ENCODE data around the gene NUP98. TPM values are rescaled to one million over a fixed set of nuclear protein-coding genes. Genes with fewer than 3 reads are reported as not detected.
"Not testable (repeated sequence)": the region's sequence is repeated elsewhere in the genome, so short reads cannot be mapped to it uniquely, and the experiment has no call there.

Gene NUP98
- polyA plus RNA-seq, 12 donors: 36.0 to 64.0 (median 40.9) TPM; not detected in 1

DNA sequence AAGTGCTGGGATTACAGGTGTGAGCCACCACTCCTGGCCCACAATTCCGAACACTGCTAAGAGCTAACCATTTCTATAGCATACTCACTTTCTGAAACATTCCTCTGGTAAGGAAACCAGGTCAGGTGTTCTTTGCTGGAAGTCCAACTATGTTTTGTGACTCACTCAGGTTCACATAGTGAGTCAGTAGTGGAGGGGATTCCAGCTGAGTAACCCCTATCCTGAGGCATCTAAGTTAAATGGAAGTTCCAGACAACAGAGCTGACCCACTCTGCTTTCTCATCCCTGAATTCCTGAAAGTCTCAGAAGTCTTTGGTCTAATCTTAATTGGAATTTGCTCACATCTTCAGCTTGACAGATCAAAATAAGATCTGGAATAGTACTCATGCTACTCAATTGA, 123.2 kb downstream of the NUP98 start:
- no peak for DNase-seq

DNA sequence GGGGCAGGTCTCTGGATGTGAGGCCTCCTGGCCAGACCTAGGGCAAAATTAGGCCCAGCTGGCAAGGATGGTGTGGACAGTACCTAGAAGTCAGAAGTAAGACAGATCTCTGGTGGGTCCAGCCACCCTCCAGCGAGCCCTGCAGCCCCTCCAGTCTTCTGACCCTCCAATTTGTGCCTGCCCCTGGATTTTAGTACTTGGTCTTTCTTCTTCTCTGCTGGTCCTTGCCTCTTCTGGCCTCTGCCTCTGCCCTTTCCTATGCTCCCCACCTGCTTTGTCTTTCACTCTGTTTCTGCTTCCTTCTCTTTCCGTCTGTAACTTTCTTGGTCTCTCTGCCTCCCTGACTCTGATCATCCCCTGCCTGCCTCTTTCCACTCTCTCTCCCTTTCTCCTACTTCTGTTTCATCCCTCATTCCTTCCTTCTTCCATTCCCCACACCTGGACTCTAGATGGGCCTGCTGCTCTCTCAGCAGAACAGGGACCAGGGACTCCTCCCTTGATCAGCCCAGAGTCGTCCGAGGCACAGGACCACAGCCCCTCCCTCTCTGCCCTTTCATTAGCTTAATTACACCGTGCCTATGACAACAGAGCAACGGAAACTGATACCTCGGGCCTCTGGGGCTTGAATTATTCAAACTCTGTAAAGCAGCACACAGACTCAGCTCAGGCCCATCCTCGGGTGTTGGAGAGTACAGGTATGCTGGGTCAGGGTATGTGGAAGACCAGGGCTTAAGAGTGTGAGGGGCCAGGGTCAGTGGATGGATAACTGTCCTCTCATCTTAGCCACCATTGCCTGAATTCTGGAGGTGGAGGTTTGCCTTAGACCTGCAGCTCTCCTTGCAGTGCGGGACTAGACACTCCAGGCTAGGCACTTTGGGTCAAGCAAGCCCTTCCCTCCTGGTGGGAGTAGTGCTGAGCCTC, 125.8 kb downstream of the NUP98 start, which contains the start of gene CHRNA10:
Gene CHRNA10 (minus strand): TSS at position 51 of the 921 bp plus-strand sequence. CDS start 72 bp downstream, outside the sequence.
- DNase-seq: no peak

DNA sequence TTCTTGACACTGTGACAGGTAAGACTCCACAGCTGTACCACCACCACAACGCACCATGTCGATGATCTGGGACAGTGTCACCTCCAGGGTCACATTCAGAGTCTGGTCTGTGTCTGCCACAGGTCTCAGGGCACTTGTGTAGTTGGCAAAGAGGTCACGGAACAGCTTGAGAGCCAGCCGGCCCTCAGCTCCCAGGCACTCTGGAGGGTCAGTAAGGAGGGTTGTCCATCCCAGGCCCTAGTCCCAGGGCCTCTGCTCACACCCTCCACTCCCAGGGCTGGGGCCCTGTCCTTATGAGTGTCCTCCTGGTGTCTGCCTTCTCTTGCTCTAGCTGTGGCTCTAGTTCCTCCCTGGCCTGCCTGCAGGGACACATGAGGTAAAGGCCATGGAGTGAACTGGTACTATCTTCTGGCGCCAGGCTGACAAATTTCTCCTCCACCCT, 127.6 kb downstream of the NUP98 start:
- no peak for DNase-seq

DNA sequence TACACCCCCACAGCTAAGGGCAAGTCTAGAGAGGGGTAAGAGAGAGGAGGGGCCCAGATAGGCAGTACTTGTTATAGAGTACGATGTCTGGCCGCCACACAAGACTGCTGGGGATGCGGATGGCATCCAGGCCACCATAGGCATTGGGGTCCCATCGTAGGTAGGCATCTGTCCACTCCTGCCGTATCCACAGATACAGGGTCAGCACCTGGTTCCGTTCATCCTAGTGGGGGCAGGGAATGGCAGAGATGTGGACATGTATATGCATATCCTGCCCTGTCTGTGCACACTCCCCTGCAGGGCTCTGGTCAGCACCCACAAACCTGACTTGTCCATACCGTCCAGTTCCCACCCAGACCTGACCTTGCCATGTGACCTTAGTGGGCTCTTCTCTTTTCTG, 128.2 kb downstream of the NUP98 start:
- no peak for DNase-seq

DNA sequence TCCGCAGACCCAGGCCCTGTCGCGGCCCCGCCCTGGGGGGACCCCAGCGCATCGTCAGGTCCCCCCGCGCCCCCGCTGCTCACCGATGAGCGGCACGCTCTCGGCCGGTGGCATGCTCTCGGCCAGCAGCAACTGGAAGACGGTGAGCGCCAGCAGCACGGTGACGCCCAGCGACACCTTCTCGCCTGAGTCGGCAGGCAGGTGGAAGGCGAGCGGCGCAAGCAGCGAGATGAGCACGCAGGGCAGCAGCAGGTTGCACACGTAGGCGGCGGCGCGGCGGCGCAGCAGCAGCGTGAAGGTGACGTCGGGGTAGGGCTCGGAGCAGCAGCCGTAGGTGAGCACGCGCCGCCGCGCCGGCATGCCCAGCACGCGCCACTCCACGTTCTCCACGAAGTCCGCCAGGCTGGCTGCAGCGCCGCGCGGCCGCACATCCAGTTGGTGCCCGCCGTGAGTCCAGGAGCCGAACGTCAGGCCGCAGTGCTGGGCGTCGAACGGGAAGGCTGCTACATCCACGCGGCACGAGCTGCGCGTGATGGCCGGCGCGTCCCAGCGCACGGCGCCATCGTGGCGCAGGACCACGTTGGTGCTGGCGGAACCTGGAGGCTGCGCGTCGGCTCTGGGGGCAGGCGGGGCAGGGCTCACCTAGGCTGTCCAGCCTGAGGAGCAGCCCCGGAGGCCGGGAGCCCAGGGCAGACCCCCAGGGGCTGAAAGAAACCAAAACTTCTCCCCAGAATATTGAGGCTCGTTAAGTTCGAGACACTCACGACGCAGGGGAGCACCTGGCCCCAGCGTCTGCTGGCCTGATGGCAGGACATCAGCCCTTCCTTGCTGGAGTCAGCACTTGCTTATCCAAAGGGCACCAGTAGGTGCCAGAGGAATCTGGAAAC, 130.0 kb downstream of the NUP98 start:
- DNase-seq: no peak

DNA sequence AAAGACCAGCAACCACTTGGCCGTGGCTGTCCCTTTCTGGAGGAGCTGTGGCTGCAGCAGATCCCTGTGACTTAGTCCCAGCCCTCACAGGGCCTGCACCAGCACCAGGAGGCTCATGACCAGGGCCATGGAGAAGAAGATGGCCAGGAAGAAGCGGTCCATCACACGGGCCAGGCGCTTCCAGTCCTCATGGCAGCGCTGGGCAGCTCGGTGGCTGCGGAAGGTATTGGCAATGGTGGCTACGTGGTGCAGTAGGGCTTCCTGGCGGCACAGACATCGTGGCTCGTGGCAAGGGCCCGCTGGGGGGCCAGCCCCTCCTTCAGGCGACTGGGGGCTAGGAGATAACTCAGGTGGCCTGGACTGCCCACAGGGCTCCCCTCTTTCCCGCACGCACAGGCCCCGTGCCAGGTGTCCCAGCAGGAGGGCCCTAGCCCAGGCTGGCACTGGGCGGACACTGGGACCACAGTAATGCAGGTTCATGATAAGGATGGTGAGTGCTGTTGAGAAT, 131.3 kb downstream of the NUP98 start:
- no peak for DNase-seq

DNA sequence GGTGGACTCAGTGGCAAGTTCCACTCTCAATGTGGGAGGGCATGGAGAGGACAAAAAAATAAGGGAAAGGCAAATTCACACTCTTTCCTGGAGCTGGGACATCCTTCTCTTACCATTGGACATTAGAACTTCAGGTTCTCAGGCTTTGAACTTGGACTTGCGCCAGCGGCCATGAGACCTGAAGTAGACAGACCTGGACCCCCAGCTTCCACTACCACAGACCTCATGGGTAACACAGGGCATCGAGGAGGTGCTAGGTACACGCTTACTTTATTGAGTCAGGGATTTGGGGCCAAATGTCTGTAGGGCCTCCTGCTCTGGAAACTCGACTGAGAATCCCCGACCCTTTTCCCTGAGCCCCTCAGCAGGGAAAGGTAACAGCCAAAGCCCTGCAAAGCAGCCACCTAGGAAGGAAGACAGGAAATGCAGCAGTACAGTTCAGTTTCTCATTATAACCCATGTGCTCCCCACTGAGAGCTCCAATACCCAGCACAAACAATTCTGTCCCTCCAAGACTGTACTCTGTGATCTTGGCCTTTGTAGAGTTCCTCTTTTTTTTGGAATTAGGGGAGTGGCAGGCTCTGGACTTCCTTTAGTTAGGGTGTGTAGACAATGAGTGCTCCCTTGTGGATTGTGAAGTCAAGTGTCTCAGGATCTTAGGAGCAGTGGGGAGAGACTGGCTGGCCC, 131.9 kb downstream of the NUP98 start:
- DNase-seq: no peak

DNA sequence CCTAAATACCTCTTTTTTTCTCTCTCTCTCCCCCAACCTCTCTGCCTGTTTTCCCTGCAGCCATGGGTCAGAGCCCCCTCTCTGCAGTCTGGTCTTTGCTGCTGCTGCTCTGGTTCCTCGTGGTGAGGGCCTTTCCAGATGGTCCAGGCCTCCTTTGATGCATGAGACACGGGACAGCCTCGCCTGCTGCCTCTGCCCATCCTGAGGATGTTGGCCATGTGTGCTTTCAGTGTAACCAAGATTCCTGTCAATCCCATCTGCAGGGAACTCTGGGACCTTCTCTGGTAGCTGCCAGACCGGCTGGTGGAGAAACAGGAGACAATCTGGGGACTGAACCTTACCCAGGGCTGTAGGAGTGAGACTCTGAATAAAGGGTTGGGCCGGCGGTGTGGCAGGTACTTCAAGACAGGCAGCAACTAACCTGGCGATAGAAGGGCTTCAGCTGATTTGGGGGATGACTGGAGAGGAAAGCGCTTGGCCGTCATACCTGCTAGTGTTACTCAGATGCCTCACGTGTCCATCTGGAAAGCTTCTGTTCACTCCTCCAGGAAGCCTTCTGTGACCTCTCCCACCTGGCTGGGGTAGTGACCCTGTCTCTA, 133.2 kb downstream of the NUP98 start:
- DNase-seq: no peak

DNA sequence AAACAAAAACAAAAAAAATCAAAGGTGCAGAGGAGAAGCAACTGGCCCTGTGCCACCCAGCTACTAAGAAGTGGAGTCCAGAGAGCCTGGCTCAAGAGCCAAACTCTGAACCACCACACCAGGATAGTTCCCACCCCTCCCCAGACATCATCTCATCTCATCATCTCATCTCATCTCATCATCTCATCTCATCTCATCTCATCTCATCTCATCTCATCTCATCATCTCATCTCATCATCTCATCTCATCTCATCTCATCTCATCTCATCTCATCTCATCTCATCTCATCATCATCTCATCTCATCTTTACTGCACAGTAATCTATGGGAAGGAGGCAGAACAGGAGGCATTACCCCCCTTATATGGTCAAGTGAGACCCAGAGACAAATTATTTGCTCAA, 134.5 kb downstream of the NUP98 start:
- DNase-seq: no peak

DNA sequence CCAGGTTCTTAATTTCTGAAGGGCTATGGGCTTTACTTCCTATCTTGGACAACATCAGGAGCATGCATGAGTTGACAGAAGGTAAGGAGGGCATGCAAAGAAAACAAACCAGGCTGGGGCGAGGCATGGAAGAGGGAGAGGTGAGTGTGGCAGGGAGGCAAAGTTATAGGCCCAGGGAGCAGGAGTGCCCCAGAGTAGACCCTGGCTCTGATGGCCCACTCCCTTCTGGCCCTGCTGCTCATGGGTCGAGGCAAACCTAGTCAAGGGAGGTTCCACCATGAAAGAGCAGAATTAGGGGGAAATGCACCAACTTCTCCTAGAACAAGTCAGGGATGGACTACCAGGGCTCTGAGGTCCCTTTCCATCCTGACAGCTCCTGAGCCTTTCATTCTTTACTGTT, 136.4 kb downstream of the NUP98 start:
- DNase-seq: no peak

DNA sequence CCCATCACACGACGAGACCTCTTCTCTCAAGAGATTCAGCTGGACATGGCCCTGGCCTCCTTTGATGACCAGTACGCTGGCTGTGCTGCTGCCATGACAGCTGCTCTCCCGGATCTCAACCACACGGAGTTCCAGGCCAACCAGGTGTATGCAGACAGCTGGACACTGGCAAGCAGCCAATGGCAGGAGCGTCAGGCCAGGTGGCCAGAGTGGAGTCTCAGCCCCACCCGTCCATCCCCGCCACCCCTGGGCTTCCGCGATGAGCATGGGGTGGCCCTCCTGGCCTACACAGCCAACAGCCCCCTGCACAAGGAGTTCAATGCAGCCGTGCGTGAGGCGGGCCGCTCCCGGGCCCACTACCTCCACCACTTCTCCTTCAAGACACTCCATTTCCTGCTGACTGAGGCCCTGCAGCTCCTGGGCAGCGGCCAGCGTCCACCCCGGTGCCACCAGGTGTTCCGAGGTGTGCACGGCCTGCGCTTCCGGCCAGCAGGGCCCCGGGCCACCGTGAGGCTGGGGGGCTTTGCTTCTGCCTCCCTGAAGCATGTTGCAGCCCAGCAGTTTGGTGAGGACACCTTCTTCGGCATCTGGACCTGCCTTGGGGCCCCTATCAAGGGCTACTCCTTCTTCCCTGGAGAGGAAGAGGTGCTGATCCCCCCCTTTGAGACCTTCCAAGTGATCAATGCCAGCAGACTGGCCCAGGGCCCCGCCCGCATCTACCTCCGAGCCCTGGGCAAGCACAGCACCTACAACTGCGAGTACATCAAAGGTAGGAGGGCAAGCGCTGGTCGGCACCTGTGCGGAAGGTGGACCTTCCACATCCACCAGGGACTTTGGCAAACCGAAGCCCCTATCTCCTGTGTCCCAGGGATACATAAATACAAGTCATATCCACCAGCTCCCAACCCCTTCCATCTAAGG, 137.5 kb downstream of the NUP98 start:
- no peak for DNase-seq

DNA sequence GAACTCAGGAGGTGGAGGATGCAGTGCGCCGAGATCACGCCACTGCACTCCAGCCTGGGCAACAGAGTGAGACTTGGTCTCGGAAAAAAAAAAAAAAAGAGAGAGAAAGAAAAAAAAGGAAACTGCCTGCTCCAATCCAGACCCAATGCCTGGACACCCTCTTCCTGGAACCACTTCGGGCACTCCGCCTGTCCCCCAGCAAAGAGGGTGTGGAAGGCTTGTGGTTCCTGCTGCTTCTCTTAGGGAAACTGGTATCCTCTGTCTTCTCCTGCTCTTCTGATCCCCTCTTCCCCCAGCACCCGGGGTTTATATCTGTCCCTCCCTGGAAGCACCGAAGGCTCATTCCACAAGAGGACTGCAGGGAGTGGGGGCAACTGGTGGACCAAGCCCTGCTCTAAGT, 139.1 kb downstream of the NUP98 start:
- DNase-seq: no peak

DNA sequence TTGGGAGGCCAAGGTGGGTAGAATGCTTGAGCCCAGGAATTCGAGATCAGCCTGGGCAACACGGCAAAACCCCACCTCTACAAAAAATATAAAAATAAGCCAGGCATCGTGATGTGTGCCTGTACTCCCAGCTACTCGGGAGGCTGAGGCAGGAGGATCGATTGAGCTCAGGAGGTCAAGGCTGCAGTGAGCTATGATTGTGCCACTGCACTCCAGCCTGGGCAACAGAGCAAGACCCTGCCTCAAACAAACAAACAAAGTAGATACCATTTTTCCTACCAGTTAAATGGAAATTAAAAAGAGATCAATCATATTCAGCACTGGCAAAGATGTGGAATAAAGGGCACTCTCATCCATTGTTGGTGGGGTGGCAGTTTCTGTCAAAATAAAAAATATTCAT, 140.0 kb downstream of the NUP98 start:
- DNase-seq: not testable (repeated sequence)

DNA sequence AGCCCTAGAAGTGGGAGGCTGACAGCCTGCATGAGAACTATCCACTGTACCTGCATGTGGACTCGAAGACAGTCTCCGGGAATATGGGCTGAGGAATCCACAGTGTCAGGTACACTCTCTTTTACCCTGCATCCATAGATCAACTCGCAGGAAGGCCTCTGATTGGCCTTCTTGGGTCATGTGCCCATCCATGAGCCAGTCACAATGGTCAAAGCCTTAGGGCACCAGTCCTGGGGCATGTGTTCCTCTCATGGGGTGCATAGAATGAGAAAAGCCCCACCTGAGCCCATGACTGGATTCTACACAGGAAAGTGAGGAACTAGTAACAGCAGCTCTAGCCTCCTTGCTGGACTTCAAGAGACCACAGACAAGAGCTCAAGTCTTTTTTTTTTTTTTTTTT, 141.8 kb downstream of the NUP98 start:
- no peak for DNase-seq

DNA sequence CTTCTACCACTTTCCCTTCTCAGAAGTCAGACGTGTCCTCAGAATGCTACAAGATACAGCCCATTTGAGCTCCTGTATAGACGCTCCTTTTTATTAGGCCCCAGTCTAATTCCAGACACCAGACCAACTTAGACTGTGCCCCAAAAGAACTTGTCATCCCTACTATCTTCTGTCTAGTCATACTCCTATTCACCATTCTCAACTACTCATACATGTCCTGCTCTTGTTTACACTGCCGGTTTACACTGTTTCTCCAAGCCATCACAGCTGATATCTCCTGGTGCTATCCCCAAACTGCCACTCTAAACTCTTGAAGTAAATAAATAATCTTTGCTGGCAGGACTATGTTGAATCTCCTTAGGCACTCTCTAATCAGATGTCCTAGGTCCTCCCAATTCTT, 144.8 kb downstream of the NUP98 start:
- DNase-seq: not testable (repeated sequence)

DNA sequence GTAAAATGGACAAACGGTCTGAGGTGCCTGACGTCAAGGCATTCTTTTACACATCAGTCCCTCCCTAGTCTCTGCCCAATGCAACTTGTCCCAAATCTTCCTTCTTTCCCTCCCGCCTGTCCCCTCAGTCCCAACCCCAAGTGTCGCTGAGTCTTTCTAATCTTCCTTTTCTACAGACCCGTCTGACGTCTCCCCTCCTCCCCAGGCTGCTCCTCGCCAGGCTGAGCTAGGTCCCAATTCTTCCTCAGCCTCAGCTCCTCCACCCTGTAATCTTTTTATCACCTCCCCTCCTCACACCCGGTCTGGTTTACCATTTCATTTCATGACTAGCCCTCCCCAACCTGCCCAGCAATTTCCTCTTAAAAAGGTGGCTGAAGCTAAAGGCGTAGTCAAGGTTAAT, 148.0 kb downstream of the NUP98 start:
- not testable (repeated sequence) for DNase-seq

DNA sequence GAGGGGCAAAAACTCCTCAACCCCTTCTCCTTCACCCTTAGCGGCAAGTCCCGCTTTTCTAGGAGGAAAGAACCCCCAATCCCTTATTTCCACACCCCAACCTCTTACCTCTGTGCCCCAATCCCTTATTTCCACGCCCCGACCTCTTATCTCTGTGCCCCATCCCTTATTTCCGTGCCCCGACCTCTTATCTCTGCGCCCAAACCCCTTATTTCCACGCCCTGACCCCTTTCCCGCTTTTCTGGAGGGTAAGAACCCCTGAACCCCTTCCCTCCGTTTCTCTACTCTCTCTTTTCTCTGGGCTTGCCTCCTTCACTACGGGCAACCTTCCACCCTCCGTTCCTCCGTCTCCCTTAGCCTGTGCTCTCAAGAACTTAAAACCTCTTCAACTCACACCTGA, 148.5 kb downstream of the NUP98 start:
- not testable (repeated sequence) for DNase-seq

DNA sequence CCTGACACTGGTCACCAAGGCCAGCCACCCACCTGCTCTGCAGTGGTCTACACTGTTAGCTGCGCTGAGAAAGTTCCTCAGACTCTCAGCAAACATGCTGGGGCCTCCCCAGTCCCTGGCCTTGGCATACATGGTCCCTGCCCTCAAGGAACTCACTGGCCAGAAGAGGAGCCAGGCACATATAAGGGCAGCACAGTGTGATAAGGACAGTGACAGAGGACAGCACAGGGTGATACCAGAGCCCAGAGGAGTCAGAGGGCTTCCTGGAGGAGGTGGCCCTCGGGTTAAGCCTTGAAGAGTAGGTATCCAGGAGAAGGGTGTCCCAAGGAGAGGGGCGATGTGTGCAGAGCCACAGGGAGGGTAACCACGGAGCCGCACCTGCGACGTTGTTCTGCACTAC, 151.8 kb downstream of the NUP98 start:
- no peak for DNase-seq

DNA sequence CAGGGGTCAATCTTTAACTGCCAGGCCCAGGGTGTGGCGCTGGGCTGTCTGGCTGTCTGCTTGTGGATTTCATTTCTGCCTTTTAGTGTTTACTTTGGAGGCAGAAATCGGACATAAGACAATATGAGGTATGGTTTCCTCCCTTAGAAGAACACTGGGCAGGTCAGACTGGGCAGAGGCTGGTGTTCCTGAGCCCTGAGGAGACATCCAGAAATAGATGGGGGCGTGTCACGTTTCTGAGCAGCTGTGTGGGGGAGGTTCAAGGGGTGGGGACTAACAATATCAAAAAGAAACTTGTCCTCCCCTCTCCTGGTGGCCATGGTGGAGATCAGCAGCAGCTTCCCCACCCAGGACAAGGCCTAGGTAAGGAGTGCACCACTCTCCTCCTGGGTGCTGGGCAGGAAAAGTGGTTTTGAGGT, 152.5 kb downstream of the NUP98 start, which contains the start of gene ART1:
Gene ART1 (plus strand): TSS at position 312 of the 419 bp plus-strand sequence. CDS start 14,086 bp downstream, outside the sequence.
- no peak for DNase-seq

DNA sequence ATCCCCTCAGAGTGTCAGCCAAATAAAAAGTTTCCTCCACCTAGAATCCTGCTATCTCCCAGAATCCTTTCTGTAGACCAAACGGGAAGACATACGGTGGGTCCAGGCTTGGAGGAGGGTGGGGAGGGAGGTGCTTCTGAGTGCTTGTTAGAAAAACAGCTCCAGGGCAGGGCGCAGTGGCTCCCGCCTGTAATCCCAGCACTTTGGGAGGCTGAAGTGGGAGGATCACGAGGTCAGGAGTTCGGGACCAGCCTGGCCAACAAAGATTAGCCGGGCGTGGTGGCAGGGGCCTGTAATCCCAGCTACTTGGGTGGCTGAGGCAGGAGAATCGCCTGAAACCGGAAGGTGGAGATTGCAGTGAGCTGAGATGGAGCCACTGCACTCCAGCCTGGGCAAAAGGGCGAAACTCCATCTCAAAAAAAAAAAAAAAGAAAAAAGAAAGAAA, 154.2 kb downstream of the NUP98 start:
- DNase-seq: not testable (repeated sequence)
